GM13977 (cell line): Measurements from ENCODE around the gene RINT1.

Experiments used
- DNase-seq: peaks from one replicate; pipeline ENCODE4 v3.0.0; 2012; ENCODE audit warnings: low spot score
- in situ Hi-C: fragments of 300-500 bp; cut with MboI; formaldehyde crosslinking; loops from one replicate; pipeline ENCODE4 v1.12.0; 2022; ENCODE audit warnings: low sequenced_read_pairs, low pct_unique_long_range_greater_than_20kb, mixed read lengths, inconsistent platforms; ENCODE audit not compliant: unreplicated experiment
- TF ChIP-seq, protein P1 (sequence below): IDR thresholded peaks from 2 replicates; pipeline ENCODE4 v1.5.1; 2012; ENCODE audit warnings: mild to moderate bottlenecking, control low read depth; ENCODE audit not compliant: insufficient read depth; ENCODE audit errors: extremely low read depth, missing control alignments

Gene RINT1

DNA sequence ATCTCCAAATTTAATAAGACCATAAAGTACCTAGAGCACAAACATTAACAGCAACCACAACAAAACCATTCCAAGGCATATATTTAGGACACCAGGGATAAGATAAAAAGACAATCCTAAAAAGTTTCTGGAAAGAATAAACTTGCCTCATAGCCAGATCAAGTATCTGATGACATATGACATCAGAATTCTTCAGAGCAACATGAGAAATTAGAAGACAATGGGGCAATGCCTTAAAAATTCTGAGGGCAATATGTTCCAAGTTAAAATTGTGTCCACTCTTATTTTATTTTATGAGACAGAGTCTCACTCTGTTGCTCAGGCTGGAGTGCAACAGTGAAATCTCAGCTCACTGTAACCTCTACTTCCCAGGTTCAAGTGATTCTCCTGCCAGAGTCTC lies 46.5 kb downstream of the RINT1 start:
- TF ChIP-seq, protein P1, sequence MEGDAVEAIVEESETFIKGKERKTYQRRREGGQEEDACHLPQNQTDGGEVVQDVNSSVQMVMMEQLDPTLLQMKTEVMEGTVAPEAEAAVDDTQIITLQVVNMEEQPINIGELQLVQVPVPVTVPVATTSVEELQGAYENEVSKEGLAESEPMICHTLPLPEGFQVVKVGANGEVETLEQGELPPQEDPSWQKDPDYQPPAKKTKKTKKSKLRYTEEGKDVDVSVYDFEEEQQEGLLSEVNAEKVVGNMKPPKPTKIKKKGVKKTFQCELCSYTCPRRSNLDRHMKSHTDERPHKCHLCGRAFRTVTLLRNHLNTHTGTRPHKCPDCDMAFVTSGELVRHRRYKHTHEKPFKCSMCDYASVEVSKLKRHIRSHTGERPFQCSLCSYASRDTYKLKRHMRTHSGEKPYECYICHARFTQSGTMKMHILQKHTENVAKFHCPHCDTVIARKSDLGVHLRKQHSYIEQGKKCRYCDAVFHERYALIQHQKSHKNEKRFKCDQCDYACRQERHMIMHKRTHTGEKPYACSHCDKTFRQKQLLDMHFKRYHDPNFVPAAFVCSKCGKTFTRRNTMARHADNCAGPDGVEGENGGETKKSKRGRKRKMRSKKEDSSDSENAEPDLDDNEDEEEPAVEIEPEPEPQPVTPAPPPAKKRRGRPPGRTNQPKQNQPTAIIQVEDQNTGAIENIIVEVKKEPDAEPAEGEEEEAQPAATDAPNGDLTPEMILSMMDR = no peak
- no peak for DNase-seq
- in situ Hi-C loops = no loop called here

DNA sequence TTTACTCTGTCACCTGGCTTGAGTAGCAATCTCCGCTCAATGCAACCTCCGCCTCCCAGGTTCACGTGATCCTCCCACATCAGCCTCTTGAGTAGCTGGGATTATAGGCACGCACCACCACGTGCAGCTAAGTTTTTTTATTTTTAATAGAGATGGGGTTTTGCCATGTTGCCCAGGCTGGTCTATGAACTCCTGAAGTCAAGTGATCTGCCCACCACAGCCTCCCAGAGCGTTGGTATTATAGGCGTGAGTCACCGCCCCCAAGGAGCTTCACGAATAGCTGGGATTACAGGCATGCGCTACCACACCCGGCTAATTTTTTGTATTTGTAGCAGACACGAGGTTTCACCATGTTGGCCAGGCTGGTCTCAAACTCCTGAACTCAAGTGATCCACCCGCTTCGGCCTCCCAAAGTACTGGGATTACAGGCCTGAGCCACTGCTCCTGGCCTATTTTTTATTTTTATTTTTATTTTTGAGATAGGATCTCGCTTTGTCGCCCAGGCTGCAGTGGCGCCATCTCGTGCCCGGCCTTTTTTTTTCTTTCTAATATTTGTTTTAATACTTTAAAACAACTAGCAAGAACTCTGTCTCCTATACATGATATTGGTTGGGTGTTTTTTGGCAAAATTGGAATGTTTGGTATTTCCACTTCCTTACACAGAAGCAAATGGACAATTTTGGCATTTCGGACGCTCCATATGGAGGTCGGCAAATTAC lies 48.2 kb downstream of the RINT1 start:
- in situ Hi-C loops = no loop called here
- DNase-seq = no peak
- TF ChIP-seq, protein P1 = no peak

DNA sequence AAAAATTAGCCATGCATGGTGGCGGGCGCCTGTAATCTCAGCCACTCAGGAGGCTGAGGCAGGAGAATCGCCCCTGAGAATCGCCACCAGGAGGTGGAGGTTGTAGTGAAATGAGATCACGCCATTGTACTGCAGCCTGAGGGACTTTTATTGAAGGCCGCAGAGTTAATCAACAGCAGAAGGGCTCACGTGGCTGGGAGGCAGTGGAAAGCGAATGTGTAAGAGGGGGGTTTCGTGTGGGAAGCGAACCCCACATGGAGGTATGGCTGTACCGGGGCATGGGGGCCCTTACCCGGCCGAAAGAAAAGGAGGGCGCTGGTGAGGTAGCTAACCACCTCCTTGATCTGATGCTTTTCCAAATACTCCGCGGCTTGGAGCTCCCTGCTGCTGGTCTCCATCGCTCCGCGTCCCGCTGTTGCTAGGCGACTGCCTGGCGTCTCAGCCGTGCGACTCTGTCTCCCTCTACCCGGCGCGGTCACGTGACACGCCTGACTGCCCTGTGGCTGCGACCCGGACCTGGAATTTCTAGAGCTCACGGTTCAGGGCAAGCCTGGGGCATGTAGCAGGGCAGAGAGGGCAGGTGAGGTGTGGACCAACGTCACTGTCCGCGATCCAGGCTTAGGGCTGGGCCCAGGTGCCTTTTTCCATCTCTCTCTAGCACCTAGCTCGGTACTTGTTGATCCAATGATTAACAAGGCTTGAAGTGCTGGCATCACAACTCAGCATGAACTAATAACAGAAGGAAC lies 49.2 kb downstream of the RINT1 start, which contains the start of gene EFCAB10:
EFCAB10 (minus strand) TSS at position 428 of the 746 bp plus-strand sequence; CDS start at position 398, 30 bp downstream.
- in situ Hi-C loops = no loop called here
- peak; percentile 79 for DNase-seq
- TF ChIP-seq, protein P1 = no peak

DNA sequence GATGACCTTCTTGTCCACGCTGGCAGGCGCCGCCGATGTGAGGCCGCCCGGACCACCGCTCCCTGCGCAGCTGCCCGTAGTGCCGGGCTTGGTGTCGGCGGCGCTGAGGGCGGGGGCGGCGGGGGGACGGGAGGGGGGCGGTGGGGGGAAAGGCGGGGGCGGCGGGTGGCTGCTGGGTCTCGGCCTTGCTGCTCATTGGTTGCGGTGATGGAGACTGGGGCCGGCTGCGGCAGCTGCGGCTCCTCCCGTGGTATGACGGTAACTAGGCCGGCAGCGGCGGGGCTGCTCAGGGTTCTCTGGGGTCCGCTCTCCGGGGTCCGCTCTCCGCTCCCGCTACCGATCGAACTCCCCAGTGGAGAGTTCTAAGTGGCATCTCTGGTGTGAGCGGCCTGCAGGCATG lies 51.1 kb downstream of the RINT1 start:
- TF ChIP-seq, protein P1 = no peak
- DNase-seq = no peak
- in situ Hi-C loops = no loop called here

DNA sequence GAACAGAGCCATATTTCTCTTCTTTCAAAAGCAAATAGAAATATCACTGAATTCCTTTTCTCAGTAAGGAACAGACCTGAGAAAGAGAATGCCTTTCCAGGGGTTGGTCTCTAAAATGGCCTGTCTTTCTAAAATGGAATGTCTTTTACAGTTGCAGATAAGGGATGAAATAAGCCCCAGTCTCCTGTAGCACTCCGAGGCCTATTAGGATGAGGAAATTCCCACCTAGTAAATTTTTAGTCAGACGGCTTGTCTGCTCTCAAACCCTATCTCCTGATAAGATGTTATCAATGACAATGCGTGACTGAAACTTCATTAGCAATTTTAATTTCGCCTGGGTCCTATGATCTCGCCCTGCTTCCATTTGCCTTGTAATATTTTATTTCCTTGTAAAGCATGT lies 52.2 kb downstream of the RINT1 start:
- in situ Hi-C loops = no loop called here
- no peak for DNase-seq
- TF ChIP-seq, protein P1 = no peak

DNA sequence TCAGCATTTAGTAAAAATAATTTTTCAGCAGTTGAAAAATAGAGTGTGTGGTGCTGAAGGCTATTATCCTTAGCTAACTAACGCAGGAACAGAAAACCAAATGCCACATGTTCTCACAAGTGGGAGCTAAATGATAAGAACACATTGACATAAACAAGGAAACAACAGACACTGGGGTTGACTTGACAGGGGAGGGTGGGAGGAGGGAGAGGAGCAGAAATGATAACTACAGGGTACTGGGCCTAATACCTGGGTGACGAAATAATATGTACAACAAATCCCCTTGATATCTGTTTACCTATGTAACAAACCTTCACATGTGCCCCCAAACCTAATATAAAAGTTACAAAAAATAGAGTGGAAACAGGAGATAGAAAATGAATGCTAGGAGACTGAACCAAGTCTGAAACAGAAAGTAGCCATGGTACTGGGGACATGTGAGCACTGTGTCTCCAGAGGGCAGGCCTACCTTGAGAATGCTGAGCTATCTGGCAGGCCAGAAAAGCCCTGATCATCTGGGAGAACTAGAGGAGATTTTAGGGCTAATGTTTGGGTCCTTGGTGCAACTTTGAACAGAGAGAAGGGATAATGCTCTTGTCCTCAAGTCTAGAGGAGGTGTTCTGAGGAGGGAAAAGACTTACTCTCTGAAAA lies 54.0 kb downstream of the RINT1 start:
- no peak for DNase-seq
- TF ChIP-seq, protein P1 = peak; percentile 7
- in situ Hi-C loops = no loop called here
